ENCODE measurements around the gene CTXND1. TPM values are rescaled to one million over a fixed set of nuclear protein-coding genes. Genes with fewer than 3 reads are reported as not detected.

The CTXND1 gene
- total RNA-seq, 1 donor from 2014 or later: 0.49 TPM

DNA sequence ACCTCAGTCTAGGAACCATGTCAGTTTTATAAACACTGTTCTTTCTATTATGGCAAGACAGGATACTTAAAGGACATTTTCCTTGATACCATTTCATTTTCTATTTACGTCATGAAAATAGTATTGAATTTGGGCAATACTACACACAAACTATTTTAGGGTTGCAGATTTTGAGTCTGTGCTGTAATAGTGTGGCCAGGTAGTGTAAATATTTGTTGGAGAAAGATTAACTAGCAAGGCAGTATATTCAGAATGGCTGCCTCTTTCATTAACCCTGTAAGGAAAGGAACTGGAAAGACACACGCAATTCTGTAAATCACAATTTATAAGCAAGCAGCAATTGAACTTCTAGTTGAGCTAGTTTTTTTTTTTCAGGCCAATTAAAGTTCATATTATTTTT, 2.0 kb downstream of the CTXND1 start:
- H3K4me1 ChIP-seq: no peaks in the 10 kb centered on the region
- intact Hi-C loops (cut with DNase I): no loop called here

DNA sequence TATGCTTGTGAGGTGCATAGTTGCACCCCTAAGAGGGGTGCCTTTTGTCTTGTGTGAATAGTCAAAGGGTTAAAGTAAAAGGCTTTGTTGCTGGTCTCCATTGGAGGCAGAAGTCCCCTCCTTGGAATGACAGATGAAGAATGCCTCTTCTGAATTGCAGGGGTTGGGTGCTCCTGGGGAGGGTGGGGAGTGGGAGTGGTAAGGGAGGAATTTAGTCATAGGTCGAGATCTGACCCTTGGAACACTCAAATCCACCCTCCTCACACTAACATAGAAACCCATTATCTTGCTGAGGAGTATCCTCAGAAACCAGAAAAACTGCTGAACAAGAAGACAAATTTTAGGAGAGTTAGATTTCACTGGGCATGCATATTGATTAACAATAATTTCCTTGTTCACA, 4.7 kb downstream of the CTXND1 start:
- Histone ChIP-seq H3K27ac (no peak overlapping the region), H3K36me3 (no peaks in the 10 kb centered on the region), H3K27me3 (peaks cover 5% of the 10 kb centered on the region), H3K9me3 (no peaks in the 10 kb centered on the region), H3K4me1 (no peaks in the 10 kb centered on the region), H3K4me3 (no peak overlapping the region)
- intact Hi-C loops (cut with DNase I): no loop called here
- peak in 1 of 2 donors; percentile 70 for DNase-seq (ENCODE audit: extremely low spot score in 2 of 2)
- TF ChIP-seq POLR2AphosphoS5 (IDR thresholded peaks at IDR 0.05; ENCODE audit: insufficient read depth in 1 of 2, low read depth in 1 of 2) (no peak), POLR2A (IDR thresholded peaks at IDR 0.05) (no peak)
- TF ChIP-seq, protein P1, sequence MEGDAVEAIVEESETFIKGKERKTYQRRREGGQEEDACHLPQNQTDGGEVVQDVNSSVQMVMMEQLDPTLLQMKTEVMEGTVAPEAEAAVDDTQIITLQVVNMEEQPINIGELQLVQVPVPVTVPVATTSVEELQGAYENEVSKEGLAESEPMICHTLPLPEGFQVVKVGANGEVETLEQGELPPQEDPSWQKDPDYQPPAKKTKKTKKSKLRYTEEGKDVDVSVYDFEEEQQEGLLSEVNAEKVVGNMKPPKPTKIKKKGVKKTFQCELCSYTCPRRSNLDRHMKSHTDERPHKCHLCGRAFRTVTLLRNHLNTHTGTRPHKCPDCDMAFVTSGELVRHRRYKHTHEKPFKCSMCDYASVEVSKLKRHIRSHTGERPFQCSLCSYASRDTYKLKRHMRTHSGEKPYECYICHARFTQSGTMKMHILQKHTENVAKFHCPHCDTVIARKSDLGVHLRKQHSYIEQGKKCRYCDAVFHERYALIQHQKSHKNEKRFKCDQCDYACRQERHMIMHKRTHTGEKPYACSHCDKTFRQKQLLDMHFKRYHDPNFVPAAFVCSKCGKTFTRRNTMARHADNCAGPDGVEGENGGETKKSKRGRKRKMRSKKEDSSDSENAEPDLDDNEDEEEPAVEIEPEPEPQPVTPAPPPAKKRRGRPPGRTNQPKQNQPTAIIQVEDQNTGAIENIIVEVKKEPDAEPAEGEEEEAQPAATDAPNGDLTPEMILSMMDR (IDR thresholded peaks at IDR 0.05): no peak

More for the DNA sequence above, 2.0 kb downstream of the CTXND1 start:
- Histone ChIP-seq H3K27ac (no peak overlapping the region), H3K27me3 (peaks cover 5% of the 10 kb centered on the region), H3K36me3 (no peaks in the 10 kb centered on the region), H3K4me3 (no peak overlapping the region), H3K9me3 (no peaks in the 10 kb centered on the region)
- DNase-seq (ENCODE audit: extremely low spot score in 2 of 2): no peak
- TF ChIP-seq POLR2AphosphoS5 (IDR thresholded peaks at IDR 0.05; ENCODE audit: insufficient read depth in 1 of 2, low read depth in 1 of 2) (no peak), POLR2A (IDR thresholded peaks at IDR 0.05) (no peak)
- TF ChIP-seq, protein P1 (IDR thresholded peaks at IDR 0.05): no peak

DNA sequence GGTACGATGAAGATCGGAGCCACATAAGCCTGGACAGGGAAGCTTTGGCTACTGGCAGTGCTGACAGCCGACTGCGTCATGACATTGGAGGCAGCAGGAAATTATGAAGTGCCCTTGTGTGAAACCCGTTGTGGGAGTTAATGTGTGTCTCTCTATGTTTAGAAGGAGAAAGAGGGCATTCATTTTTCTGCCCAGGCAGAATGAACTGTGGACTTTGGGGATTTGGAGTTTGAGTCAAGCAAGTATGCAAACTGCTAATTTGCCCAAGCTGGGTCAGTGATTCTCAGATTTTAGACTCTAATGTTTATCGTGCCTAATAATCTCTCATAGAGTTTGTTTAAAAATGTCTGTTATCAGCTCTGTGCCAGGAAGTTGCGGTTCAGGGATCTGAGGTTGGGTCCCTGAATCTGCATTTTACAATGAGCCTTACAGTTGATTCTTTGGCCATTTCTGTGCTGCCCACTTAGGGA, 5.6 kb downstream of the CTXND1 start:
- Histone ChIP-seq H3K9me3 (no peaks in the 10 kb centered on the region), H3K4me1 (no peaks in the 10 kb centered on the region), H3K4me3 (no peak overlapping the region), H3K27ac (no peak overlapping the region), H3K27me3 (peaks cover 5% of the 10 kb centered on the region), H3K36me3 (no peaks in the 10 kb centered on the region)
- TF ChIP-seq POLR2A (IDR thresholded peaks at IDR 0.05): no peak
- TF ChIP-seq, protein P1 (IDR thresholded peaks at IDR 0.05): no peak
- TF ChIP-seq POLR2AphosphoS5 (IDR thresholded peaks at IDR 0.05; ENCODE audit: insufficient read depth in 1 of 2, low read depth in 1 of 2): no peak
- DNase-seq (ENCODE audit: extremely low spot score in 2 of 2): peak; percentile 47 to 64
- intact Hi-C loops (cut with DNase I): no loop called here

DNA sequence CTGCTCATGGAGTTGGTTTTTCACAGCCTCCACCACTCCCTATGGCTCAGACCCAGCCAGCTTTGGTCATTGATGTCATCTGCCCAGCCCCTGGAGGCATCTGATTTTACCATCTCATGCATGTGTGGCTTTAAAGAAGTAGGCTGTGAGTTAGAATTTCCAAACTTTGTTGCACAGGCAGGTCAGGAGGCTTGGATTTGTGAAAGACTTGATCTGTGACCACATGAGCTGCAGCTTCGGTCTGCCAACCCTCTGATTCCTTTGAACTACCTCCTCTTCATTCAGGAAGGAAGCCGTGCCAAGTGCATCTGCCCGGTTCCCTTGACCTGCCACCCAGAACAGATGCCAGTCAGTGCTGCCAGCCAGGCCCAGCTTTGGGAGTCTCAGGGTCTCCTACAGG, 9.2 kb downstream of the CTXND1 start:
- intact Hi-C loops (cut with DNase I): no loop called here
- DNase-seq (ENCODE audit: extremely low spot score in 2 of 2): peak in 1 of 2 donors; percentile 75
- no peaks in the 10 kb centered on the region for H3K36me3 ChIP-seq
- H3K9me3 ChIP-seq: no peaks in the 10 kb centered on the region
- no peaks in the 10 kb centered on the region for H3K27me3 ChIP-seq
- H3K4me3 ChIP-seq: no peak overlapping the region
- H3K27ac ChIP-seq: no peak overlapping the region
- no peaks in the 10 kb centered on the region for H3K4me1 ChIP-seq
- TF ChIP-seq POLR2A (IDR thresholded peaks at IDR 0.05): no peak
- TF ChIP-seq, protein P1 (IDR thresholded peaks at IDR 0.05): no peak
- TF ChIP-seq POLR2AphosphoS5 (IDR thresholded peaks at IDR 0.05; ENCODE audit: insufficient read depth in 1 of 2, low read depth in 1 of 2): no peak

DNA sequence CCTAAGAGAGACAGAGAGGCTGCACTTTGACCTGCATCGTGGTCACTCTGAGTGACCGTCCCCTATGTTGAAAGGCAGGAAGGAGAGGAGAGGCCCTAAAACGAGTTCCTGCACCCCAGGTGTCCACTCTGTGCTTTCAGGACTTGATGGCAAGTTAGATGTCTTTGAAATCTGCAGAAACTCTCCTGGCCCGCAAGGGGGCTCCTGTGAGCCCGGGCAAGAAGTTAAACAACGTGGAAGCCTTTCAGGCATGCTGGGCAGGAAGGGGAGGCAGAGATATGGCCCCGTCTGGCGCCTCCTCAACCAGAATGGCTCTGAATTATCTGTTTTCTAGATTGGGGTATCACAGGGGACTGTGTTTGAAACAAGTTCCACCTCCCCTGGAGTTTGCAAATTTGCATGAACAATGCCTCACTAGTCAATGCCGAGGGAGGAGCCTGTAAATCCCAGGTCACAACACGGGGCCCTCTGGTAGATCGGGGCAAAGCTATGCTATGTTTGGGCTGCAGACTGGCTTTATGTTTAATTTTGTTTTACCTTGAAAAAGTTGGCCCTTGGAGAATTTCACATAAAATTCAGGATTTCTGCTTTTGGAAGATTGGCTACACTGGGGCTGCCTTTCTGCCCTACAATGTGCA, 9.8 kb downstream of the CTXND1 start:
- TF ChIP-seq POLR2AphosphoS5 (IDR thresholded peaks at IDR 0.05; ENCODE audit: insufficient read depth in 1 of 2, low read depth in 1 of 2): no peak
- TF ChIP-seq, protein P1 (IDR thresholded peaks at IDR 0.05): no peak
- TF ChIP-seq POLR2A (IDR thresholded peaks at IDR 0.05): no peak
- H3K27me3 ChIP-seq: no peaks in the 10 kb centered on the region

More for the DNA sequence above, 9.8 kb downstream of the CTXND1 start:
- intact Hi-C loops (cut with DNase I): no loop called here
- Histone ChIP-seq H3K27ac (no peak overlapping the region), H3K36me3 (no peaks in the 10 kb centered on the region), H3K9me3 (no peaks in the 10 kb centered on the region), H3K4me1 (no peaks in the 10 kb centered on the region), H3K4me3 (no peak overlapping the region)
- peak in 1 of 2 donors; percentile 18 for DNase-seq (ENCODE audit: extremely low spot score in 2 of 2)
